Left hindlimb (tissue), 1 donor: ENCODE measurements around the gene KRTAP10-1.

Experiments
- DNase-seq: peaks from one replicate; pipeline ENCODE4 v3.0.0-alpha.2; 2018

The KRTAP10-1 gene

DNA sequence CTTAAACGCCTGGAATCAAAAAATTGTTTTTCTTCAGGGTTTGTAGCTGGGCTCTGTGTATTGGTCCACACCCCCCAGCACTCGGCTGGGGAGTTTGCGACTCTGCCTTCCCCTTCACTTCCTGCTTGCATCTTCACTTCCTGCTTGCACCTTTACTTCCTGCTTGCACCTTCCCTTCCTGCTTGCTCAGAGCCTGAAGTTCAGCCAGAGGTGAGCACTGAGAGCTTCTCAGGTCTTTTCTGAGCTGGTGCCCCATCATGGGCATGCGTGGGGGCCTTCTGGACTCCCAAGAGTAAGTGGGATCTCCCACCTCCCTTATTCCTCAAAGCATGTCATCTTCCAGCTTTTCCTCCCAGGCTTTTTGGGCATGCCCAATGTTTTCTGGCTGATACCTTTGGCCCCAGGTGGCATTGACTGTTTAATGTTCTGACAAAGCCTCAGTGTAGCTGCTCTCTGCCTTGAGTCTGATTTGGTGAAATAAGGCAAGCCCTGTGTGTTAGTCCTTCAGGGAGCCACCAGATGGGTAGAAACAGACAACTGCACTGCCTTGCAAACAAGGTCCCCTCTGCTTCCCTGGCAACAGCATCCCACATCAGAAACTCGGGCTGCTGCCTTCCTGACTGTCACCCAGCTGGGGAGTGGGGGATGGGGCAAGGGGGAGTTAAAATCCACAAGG, 7.8 kb upstream of the KRTAP10-1 start:
- DNase-seq = no peak

DNA sequence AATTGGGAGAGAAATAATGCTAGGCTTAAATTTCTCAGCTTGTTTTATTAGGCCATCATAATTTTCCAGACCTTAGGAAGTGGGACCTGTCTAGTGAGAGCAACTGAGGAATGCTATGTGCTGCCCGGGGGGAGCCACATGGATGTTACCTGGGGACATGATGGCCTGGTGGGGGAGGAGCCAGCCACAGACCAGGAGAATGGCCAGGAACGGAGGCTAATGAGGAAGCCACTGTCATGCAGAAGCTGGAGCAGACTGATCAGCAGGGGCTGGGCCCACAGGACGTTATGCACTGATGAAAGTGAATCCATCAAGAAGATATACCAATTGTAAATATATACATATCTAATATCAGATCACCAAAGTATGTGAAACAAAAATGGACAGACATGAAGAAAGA, 4.6 kb upstream of the KRTAP10-1 start:
- no peak for DNase-seq

DNA sequence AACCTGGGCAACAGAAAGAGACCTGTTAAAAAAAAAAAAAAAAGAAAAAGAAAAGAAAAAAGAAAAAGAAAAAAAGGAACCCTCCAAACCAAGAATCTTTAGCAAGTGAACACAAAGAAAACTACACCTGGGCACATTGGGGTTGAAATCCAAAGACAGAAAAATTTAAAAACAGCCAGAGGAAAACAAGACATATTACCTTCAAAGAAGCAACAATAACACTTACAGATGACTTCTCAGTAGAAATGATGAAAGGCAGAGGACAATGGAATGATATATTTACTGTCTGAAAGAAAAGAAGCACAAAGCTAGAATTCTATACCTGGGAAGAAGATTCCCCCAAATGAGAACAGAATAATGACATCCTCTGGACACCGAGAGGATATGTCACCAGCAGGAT, 2.7 kb upstream of the KRTAP10-1 start:
- no peak for DNase-seq

DNA sequence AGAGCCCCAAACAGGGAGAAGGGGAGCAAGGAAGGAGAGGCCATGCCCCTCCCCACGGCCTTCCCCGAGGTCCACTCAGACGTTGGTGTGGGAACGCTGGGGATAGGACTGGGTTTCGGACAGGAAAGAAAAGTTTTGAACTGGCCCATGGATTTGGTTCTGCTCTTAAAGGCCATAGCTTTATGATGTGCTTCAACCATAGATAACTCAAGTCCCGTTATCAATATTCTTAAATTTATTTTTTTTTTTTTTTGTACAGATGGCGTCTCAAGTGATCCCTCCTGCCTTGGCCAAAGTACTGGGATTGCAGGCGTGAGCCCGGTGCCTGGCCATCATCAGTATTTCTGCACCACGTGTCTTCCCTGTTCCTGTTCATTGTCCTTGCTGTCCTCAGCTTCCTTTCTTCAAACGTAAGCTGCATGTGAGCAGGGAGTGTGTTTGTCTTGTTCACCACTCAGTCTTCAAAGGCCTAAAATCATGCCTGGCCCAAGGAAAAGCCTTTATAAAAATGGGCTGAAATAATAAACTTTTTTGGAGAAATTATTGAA, 820 bp upstream of the KRTAP10-1 start:
- no peak for DNase-seq

DNA sequence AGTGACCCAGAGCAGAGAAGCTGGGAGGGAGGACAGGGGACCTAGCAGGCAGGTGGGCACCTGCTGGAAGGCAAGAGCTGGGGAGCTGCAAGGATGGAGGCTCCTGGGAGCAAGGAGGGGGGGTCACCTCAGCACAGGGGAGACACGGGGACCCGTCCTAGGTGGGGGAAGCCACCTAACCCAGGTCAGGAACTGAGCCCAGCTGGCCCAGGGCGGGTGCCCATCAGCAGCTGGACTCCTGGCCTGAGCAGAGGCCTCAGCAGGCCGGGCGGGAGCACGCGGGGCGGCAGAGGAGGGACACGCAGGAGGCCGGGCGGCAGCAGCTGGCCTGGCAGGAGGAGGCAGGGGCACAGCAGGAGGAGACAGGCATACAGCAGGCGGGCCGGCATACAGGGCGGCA, 949 bp downstream of the KRTAP10-1 start:
- DNase-seq = no peak

DNA sequence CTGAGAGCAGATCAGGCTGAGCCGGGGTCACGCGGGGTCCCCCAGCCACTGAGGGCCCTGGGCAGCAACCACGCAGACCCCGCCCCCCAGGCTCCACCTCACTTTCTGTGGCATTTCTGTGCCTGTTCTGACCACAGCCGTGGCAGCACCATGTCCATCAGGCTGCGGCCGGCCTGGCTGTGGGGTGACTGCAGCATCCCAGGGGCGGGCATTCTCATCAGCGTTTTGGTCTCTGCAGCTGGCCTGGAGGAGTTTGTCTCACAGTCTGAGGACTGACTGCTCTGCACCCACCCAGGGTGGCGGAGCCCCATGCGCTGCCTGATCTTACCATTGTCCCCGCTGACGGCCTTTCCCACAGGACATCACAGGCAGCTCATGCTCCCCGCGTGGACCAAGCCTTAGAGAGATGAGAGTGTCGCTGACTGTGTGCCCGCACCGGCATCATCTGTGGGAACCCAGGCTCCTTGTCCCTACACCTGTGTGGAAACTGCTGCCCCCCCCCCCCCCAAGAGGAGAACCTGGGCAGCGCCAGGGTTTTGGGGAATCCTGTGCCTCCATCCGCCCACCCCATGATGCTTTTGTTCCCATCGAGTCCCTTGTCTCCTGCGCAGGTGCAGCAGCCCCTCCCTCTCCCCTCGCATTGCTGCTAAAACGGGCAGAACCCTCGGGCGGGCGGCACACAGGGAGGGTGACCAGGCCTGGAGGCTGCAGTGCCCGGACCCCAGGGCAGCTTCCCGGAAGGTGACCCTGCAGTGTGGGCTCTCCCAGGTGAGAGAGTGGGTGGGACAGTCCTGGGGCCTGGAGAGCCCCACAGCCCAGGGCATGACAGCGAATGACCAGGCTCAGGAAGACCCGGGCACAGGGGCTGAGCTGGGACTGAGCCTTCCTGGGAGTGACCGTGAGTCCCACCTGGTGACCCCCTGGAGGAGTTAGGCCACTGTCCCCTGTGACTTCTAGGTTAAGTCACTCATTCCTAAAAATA, 1.8 kb downstream of the KRTAP10-1 start:
- no peak for DNase-seq

DNA sequence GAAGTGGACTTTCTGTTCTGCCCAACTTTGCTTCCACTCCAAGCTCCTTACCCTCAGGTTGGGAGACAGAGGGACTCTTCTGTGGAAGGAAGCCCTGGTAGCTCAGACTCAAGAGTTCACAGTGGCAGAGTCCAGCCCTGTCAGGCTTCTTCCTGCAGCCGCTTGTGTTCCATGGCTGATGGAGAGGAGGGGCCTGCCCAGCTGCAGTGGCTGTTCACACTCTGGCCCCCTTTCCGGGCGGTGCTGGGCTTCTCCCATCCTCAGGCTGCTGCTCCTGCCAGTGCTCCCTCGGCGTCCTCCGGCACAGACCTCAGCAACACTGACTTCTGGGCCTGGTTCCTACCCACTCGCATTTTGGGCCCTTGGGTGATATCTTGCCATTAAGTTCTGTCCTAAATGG, 4.0 kb downstream of the KRTAP10-1 start:
- no peak for DNase-seq

DNA sequence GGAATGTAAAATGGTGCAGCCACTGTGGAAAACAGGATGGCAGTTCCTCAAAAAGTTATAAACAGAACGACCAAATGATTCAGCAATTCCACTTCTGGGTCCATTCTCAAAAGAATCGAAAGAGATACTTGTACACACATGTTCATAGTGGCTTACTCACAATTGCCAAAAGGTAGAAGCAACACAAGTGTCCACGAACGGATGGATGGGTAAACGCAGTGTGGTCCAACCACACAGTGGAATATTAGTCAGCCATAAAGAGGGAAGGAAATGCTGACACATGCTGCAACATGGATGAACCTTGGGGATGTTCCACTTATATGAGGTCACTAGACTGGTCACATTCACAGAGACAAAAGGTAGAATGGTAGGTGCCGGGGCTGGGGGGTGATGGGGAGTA, 5.3 kb downstream of the KRTAP10-1 start:
- no peak for DNase-seq

DNA sequence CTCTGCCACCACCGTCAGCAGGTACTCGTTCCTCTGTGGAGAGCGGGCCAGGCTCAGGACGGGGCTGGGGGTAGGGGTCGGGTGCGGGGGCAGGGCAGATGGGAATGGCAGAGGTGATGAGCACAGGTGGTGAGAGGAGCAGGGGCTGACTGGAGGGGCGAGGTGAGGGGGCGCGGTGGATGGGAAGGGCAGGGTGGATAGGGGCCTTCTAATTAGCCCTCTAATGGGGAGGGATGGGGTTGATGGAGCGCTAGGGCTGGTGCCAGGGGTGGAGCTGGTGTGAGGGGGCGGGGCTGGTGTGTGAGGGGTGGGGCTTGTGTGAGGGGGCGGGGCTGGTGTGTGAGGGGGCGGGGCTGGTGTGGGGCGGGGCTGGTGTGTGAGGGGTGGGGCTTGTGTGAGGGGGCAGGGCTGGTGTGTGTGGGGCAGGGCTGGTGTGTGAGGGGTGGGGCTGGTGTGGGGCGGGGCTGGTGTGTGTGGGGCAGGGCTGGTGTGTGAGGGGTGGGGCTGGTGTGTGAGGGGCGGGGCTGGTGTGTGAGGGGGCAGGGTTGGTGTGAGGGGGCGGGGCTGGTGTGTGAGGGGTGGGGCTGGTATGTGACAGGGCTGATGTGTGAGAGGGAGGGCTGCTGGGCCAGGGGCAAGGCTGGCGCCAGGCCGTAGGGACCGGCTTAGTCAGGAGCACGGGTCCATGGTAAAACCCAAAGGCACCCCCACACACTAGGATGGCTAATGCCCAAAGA, 5.9 kb downstream of the KRTAP10-1 start:
- DNase-seq = no peak

DNA sequence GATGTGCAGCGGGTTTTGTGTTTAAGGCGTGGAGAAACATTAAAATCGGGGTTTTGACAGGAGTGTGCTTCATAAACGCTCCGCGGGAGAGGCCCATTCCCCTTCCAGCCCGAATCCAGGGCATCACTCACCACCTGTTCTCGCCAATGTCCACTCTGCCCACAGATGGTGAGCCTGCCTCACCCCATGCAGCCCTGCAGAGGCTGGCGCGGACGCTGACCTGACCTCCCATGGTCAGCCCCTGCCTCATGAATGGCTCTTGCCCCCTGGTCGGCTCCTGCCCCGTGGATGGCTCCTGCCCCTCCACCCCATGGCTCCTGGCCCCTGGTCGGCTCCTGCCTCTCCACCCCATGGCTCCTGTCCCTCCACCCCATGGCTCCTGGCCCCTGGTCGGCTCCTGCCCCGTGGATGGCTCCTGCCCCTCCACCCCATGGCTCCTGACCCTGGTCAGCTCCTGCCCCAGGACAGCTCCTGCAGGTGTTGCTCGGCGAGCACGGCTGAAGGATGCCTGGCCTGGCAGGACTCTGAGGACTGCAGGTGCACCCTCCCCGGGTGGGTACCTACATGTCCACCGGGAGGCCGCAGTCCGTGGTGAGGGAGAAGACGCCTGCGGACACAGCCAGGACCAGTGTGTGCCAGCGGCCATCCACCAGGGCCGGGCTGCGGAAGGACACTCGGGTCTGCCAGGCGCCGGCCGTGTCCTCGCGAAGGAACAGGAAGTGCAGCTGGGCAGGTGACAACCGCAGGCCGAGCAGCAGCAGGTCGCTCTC, 6.7 kb downstream of the KRTAP10-1 start:
- no peak for DNase-seq

DNA sequence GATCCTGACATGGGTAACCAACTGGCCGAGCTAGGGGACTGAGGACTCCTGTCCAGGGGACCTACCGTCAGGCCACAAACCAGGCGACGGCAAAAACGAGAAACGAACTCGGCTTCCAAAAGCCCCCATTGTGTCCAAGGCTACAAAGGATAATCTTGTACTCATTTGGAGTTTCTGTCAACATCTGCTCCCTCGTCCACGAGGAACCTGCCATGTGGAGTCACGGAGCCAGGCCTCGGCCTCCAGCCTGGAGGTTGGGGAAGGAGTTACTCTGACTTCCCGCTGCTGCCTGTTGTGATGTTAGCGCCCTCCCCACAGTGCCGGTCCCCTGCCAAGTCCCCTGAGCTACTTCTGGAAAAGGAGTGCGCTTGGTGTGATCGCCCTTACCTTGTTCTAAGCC, 7.3 kb downstream of the KRTAP10-1 start:
- no peak for DNase-seq

DNA sequence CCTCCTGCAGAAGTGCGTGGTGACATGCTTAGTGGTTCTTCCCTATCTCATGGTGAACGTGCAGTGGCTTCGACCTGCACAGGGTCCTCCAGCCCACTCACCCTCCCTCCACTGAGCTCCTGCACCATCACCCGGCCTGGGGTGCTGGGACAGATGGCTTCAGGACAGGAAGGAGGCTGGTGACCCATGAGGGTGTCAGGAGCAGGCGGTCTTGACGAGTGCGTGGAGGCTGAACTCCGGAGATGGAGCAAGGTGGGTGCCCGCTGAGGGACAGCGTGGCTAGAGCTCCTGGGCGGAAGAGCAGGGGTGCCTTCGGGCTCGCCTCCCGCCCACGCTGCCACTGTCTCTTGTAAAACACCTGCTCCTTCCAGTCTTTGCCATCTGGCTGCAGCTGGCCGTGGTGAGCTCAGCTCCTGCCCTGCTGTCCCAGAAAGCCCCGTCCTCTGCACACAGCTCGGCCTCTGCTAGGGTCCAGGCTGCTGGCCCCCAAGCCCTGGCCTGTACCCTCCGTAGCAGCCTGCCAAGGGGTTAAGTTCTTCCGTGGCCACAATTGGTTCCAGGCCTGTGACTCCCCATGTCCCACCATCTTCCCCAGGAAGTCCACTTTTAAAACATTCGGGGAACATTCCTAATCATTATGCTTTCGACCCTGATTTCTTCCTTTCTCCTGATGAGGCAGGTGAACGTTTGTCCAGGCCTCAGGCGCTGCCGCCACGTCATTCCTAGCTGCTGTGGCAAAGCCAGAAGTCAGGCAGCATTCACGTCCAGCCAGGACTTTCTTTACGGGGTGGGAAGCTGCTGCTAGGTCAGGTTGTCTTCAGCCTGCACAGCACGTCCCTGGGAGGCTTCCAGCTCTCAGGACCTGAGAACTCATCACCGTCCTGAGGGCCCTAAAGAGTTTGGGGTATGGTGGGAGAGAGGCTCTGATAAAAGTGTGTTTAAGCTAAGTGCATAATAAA, 8.1 kb downstream of the KRTAP10-1 start:
- DNase-seq = no peak

DNA sequence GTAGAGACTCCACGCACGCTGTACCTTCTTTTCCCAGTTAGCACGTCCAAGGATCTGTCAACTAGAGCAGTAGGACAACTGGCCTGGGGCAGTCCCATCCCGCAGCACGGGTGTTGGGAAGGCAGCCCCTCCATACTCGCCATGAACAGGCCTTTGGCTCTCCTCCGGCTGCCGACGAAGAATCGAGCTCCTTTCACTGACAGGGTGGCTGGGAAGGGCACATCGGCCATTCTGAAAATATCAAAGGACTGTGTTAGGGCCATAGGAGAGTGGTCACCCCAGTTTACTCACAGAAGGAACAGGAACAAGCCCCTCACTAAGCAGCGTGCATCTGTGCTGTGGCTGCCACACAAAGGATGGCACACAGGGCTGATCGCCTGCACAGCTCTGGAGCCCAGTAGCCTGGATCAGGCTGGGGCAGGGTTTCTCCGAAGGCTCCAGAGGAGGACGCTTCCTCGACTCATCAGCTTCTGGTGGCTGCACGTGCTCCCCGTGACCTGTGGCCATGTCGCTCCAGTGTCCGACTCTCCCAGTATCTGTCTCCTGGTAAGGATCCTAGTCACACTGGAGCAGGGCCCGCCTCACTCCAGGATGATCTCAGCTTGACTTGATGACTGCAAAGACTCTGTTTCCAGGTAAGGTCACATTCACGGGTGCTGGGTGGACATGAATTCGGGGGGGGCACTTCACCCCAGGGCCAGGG, 8.9 kb downstream of the KRTAP10-1 start:
- DNase-seq = no peak

DNA sequence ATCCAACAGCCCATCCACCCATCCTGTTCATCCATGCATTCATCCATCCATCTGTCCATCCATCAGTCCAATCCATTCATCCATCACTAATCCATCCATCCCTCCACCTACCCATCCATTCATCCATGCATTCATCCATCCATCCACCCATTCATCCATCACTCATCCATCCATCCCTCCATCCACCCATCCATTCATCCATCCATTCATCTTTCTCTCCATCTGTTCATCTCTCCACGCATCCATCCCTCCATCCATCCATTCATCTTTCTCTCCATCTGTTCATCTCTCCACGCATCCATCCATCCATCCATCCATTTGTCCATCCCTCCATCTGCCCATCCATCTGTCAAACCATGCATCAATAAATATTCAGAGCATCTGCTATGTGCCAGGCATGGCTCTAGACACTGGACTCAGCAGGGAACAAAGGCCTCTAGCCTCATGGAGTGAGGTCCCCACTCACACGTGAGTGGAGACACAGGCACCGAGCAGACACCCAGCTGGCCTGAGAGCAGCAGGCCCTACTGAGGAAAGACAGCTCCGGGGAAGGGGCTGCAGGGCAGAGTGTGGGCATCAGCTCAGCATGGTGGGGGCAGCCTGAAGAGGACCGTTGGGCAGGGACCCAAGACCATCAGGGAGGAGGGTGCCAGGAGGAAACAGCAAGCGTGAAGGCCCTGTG, 9.6 kb downstream of the KRTAP10-1 start:
- no peak for DNase-seq

DNA sequence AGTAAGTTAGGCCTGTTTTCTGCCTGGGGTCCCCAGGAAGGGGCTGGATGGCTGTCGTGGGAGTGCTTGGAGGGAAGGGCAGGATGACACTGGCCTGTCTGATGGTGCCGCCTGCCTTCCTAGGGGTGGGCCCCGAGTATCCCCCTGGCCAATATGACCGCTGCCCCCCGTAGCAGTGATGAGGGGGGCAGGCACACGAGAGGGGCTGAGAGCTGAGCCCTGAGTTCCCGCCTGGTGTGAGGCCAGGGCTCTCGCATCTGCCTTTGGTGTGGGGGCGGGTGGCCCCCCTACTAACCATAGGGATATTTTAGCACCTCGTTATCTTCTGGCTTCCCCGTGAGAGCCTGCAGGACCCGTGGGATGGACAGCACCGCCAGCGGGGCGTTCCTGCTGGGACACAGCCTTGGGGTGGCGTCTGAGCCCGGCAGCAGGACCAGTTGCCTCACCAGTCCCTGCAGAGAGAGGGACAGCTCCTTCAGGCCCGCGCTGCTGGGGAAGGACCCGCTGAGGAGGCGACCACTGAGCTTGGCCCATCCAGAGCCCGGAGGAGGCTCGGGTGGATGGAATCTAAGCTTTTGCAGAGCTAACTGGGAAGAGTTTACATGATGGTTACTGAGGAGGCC, 10.4 kb downstream of the KRTAP10-1 start:
- no peak for DNase-seq

DNA sequence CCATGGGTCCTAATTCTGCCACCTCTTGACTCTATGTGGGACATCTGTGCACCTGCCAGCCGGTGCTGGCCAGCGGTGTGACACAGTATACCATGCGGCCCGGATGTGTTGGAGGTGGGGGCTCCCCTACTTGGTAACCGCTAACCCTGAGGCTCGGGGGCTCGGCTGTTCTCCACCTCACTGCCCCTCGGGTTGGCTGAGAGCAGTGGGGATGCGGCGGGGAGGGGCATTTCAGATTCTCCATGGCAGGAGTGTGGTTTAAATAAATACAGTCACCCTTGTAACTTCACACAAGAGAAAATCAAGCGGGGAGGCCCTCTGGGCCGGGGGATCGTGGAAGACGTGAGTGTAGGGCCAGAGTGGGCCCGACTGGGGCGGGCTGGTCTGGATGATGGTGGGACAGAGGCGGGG, 11.0 kb downstream of the KRTAP10-1 start:
- DNase-seq = no peak

DNA sequence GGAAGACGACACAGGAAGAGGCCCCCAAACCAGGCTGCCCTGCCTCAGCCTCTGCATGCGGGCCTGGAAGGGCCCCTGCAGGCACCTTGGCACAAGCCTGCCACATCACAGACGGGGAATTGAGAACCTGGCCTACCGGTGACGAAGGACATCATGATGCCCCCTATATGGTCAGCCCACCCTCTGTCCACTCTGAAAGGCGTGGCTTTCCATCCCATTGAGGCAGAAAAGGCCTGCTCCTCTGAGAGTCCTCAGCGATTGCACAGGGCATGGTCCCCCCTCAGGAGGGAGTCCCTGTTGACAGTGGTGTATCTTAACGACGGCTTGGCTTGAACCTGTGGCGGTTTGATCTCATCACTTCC, 11.4 kb downstream of the KRTAP10-1 start:
- DNase-seq = no peak

DNA sequence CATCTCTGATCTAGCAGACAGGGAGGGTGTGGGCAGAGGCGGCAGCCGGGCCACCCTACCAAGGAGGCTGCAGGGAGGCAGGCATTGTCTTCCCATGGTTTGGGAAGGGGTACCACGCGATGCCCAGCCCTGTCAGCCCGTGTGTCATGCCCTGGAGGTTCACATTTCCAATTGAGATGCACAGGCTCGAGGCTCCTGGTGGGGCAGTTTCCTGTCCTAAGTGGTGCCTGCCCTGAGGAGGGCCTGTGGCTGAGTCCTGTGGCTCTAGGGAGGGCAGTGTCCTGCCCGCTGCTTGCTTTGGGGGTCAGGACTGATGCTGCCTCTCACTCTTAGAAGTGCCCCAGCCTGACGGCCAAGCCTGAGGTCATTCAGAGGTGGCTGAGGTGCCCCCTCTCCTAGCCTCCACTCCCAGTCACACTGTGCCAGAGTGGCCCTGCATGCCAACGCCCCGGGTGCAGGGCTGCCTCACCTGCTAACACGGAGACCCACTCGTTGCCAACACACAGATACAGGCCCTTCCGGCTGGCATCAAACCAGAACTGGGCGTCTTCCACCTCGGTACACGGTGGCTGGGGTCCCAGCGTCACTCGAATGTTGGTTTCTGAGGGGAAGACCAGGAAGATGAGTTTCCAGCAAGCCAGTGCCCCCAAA, 11.9 kb downstream of the KRTAP10-1 start:
- DNase-seq = no peak
